SK-N-SH treated with all-trans-retinoic acid at 6 μM for 48 hours (cell line): ENCODE measurements around the gene SSTR5.

Experiments used
- ARNTL ChIP-seq: fragments of 450-650 bp; formaldehyde crosslinking; IDR thresholded peaks from 2 replicates; pipeline ENCODE4 v1.5.0; 2020; ENCODE audit warnings: low read depth, mild to moderate bottlenecking, moderate library complexity, borderline replicate concordance
- CREB5 ChIP-seq: fragments of 250-450 bp; sonication (Bioruptor Pico); IDR thresholded peaks from 2 replicates; pipeline ENCODE4 v1.5.1; 2020; ENCODE audit warnings: low read depth, mild to moderate bottlenecking, moderate library complexity
- ESRRG ChIP-seq: fragments of 250-450 bp; sonication (Bioruptor Pico); IDR thresholded peaks from 2 replicates; pipeline ENCODE4 v1.6.1; 2021; ENCODE audit warnings: mild to moderate bottlenecking
- GLIS3 ChIP-seq: fragments of 250-450 bp; sonication (Bioruptor Pico); IDR thresholded peaks from 2 replicates; pipeline ENCODE4 v1.5.0; 2020; ENCODE audit warnings: mild to moderate bottlenecking, moderate library complexity
- ISL1 ChIP-seq: fragments of 250-450 bp; sonication (Bioruptor Pico); IDR thresholded peaks from 2 replicates; pipeline ENCODE4 v2.1.2; 2022; ENCODE audit warnings: mild to moderate bottlenecking, moderate library complexity
- OSR1 ChIP-seq: fragments of 250-450 bp; sonication (Bioruptor Pico); IDR thresholded peaks from 2 replicates; pipeline ENCODE4 v1.8.0; 2022; ENCODE audit warnings: moderate library complexity, mild to moderate bottlenecking, inconsistent platforms
- PATZ1 ChIP-seq: fragments of 250-450 bp; sonication (Bioruptor Pico); IDR thresholded peaks from 2 replicates; pipeline ENCODE4 v1.8.0; 2020; ENCODE audit warnings: mild to moderate bottlenecking, moderate library complexity, borderline replicate concordance
- PPARA ChIP-seq: fragments of 250-450 bp; sonication (Bioruptor Pico); IDR thresholded peaks from 2 replicates; pipeline ENCODE4 v1.5.0; 2020; ENCODE audit warnings: mild to moderate bottlenecking, borderline replicate concordance
- ZC3H10 ChIP-seq: fragments of 250-450 bp; sonication (Bioruptor Pico); IDR thresholded peaks from 2 replicates; pipeline ENCODE4 v1.5.1; 2021; ENCODE audit warnings: mild to moderate bottlenecking, moderate library complexity
- ZFP3 ChIP-seq: fragments of 250-450 bp; sonication (Bioruptor Pico); IDR thresholded peaks from 2 replicates; pipeline ENCODE4 v1.5.0; 2020; ENCODE audit warnings: mild to moderate bottlenecking, moderate library complexity
- ZFP30 ChIP-seq: fragments of 450-650 bp; formaldehyde crosslinking; IDR thresholded peaks from 2 replicates; pipeline ENCODE4 v1.5.0; 2022; ENCODE audit warnings: mild to moderate bottlenecking, moderate library complexity
- ZNF70 ChIP-seq: fragments of 450-650 bp; formaldehyde crosslinking; IDR thresholded peaks from 2 replicates; pipeline ENCODE4 v1.5.0; 2020; ENCODE audit warnings: mild to moderate bottlenecking, moderate library complexity

- no peak for TF ChIP-seq PATZ1
- no peak for TF ChIP-seq PPARA (CRISPR knock-in tag)
- TF ChIP-seq ZC3H10, result no peak
- no peak for TF ChIP-seq ZNF70
- TF ChIP-seq ARNTL (CRISPR knock-in tag), result no peak
- TF ChIP-seq CREB5, result no peak
- TF ChIP-seq ISL1 (CRISPR knock-in tag), result no peak
- TF ChIP-seq ZFP3 (CRISPR knock-in tag), result no peak
- TF ChIP-seq GLIS3, result no peak
- TF ChIP-seq ESRRG (CRISPR knock-in tag), result no peak
- no peak for TF ChIP-seq OSR1 (CRISPR knock-in tag)
- TF ChIP-seq ZFP30 (CRISPR knock-in tag), result no peak
These were observed 32.8 kb upstream of the SSTR5 start for GRCh38 chr16:1039762-1040161.
